GM19023 (cell line): ENCODE measurements around the gene BOLA2B.
"Not testable (repeated sequence)": the region's sequence is repeated elsewhere in the genome, so short reads cannot be mapped to it uniquely, and the experiment has no call there.

Experiments used
- ATAC-seq: cut with Tn5 transposase; IDR thresholded peaks from one replicate; pipeline ENCODE4 v1.9.1; 2021; ENCODE audit warnings: mild to moderate bottlenecking, moderate library complexity; ENCODE audit not compliant: unreplicated experiment

BOLA2B gene

DNA sequence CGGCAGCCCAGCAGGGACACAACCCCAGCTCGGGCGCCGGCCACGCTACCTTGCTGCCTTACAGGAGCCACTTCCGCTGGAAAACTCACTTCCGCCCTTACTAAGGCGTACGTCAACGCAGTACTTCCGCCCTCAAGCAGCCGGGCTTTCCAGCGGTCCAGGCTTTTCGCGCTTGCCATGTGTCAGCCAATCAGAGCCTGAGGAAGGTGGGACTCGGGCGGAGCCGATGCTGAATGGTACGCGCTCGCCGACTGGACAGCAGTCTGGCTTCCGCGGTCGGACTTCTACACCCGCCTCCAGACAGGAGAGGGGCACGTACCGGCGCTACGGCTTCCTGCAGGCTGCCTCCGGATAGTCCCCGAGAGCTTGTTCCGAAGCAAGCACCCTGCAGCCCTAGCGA lies at the start of gene BOLA2B, which contains the start of gene SLX1A:
Gene BOLA2B (minus strand): TSS at position 52 of the 400 bp plus-strand sequence. CDS start 71 bp downstream, outside the sequence.
Gene SLX1A (plus strand): TSS at position 261 of the 400 bp plus-strand sequence. CDS start 210 bp downstream, outside the sequence.
- ATAC-seq: peak; percentile 90

- not testable (repeated sequence) for ATAC-seq
Observed at GRCh38 chr16:30217082-30217481, 23.6 kb upstream of the BOLA2B start.

DNA sequence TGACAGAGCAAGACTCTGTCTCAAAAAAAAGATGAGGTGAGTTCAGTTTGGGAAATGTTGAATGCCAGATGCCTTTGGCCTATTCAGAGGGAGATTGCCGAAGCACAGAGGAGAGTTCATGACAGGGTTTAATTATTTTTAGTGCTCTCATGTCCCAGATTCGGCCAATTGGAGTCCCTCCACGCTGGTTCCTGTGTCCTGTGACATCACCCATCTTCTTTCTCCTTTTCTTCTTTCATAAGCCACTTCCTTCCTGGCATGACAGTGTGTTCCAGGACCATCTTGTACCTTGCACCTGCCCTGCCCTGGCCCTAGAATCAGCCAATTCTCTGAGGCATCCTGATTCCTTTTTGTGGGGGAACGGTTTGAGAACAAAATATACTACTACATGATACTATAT lies 17.9 kb upstream of the BOLA2B start:
- ATAC-seq: not testable (repeated sequence)

DNA sequence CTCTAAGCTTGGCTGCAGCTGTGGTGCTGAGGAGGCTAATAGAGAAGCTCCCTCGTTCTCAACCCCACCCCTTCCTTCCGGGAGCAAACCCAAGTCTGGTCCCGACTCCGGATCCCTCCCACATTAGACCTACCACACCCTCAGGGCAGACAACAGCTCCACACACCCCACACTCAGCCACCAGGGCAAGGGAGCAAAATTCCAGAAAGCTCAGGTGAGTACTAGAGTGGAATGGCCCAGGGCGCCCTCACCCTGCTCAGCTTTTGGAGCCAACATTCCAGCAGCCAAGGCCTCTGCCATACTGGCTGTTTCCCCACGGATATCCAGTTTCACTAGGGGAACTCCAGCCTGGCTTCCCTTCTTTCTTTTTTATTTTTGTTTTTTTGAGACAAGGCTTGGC lies 15.6 kb upstream of the BOLA2B start:
- ATAC-seq: not testable (repeated sequence)

- ATAC-seq: not testable (repeated sequence)
Observed at GRCh38 chr16:30207063-30207704, 13.7 kb upstream of the BOLA2B start.

DNA sequence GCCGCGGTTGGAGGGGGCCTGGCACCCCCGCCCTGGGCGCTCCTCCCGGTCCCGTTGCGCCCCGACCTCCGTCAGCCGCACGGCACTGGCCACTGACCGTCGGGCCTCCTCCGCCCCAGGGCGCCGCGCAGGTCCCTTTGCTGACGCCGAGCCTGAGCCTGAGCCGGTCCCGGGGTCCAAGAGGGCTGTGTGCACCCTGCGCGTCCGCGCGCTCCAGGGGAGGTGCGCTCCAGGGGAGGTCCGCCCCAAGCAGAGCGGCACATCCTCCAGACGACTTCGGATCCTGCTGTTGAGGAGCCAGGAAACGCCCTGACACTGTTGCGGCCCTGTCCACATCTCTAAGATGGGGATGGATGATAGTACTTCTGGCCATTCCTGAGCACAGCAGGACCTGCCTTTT lies 12.8 kb upstream of the BOLA2B start:
- not testable (repeated sequence) for ATAC-seq

GRCh38 chr16:30205541-30206236 lies 12.2 kb upstream of the BOLA2B start:
- not testable (repeated sequence) for ATAC-seq

DNA sequence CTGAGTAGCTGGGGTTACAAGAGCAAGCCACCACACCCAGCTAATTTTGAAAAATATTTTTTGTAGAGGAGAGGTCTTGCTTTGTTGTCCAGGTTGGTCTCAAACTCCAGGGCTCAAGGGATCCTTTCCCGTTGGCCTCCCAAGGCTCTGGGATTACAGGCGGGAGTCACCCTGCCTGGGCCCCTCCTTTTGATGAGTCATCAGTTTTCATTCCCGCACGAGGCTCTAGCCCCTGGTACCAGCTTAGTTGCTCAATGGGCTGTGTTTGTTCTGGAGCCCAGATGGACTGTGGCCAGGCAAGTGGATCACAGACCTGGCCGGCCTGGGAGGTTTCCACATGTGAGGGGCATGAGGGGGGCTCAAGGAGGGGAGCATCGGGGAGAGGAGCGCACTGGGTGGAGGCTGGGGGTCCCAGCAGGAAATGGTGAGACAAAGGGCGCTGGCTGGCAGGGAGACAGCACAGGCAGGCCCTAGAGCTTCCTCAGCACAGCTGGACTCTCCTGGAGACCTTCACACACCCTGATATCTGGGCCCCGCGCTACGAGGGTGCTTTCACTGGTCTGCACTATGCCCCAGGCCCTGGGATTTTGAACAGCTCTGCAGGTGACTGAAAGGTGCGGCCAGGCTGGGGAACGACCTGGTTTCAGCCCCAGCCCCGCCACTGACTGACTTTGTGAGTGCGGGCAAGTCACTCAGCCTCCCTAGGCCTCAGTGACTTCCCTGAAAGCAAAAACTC lies 6.3 kb upstream of the BOLA2B start:
- ATAC-seq: not testable (repeated sequence)

DNA sequence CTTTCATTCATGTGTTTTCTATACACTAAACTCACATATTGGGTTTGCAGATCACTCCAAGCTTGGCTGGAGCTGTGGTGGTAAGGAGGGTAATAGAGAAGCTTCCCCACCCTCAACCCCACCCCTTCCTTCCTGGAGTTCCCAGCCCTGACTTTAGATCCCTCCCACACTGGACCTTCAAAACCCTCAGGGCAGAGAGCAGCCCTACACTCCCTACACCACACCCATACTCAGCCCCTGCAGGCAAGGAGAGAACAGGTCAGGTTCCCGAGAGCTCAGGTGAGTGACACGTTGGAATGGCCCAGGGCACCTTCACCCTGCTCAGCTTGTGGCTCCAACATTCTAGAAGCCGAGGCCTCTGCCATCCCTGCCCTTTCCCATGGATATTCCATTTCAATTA lies 5.6 kb upstream of the BOLA2B start, which contains the start of gene SULT1A3:
Gene SULT1A3 (plus strand): TSS at position 207 of the 400 bp plus-strand sequence. CDS start 1,474 bp downstream, outside the sequence.
- not testable (repeated sequence) for ATAC-seq

DNA sequence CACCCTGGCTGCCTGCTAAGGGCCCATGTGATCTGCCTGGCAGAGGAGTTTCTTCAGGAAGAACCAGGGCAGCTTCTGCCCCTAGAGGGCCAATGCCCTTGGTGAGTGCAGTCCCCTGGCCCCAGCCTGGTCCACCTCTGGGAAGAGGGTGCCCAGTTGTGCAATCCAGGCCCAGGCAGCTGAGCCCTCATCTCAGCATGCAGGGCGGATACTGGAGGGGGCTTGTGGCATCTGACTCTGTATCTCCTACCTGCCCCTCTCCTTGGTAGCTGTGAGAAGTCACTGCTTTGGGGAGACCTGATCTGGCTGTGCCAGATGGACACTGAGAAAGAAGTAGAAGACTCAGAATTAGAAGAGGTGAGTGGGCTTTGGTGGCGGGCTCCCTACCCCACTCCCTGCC lies 3.5 kb upstream of the BOLA2B start:
- not testable (repeated sequence) for ATAC-seq

DNA sequence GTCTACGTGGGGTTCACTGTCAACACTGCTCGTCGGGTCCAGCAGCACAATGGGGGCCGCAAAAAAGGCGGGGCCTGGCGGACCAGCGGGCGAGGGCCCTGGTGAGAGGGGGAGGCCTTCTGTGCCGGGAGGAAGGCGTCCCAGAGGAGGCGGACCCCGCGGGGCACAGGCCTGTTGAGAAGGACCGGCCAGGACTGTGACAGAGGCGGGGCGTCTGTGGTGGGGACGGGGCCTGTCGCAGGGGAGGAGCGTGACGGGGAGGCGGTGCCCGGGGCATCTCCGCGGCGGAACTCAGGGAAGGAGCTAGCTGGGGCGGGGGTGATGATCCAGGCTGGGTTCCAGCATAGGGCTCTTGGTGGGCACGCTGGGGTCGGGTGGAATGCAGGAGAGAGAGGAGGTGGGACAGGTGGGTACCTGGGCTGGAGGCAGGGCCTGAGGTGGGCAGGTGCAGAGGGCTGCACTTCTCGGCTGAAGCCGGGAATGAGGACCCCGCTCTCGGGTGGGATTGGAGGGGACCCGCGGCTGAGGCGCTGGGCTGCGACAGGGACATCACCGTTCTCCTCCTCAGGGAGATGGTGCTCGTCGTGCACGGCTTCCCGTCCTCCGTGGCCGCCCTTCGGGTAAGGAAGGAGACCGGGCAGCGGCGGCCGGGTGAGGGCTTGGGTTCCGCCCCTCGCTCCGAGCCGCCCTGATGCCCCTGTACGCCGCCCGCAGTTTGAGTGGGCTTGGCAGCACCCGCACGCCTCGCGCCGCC lies 883 bp upstream of the BOLA2B start:
- ATAC-seq: peak; percentile 65

- ATAC-seq: peak; percentile 8
Observed at GRCh38 chr16:30193098-30193497, 368 bp downstream of the BOLA2B start.

GRCh38 chr16:30191158-30191557 lies 2.3 kb downstream of the BOLA2B start:
- ATAC-seq: not testable (repeated sequence)

DNA sequence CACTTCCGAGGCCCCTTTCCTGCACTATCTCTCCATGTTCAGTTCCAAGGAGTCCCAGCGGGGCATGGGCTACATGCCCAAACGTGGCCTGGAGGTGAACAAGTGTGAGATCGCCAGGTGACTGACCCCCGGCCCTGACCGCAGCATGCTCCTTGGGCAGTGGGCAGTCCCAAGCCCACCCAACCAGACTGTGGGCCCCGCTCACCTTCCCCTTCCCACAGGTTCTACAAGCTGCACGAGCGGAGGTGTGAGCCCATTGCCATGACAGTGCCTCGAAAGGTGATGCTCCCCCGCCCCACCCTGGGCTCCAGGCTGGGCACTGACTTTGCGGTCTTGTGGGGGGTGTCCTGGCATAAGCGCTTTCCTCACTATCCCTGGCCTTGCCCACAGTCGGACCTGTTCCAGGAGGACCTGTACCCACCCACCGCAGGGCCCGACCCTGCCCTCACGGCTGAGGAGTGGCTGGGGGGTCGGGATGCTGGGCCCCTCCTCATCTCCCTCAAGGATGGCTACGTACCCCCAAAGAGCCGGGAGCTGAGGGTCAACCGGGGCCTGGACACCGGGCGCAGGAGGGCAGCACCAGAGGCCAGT lies 5.4 kb downstream of the BOLA2B start:
- ATAC-seq: no peak

- no peak for ATAC-seq
Observed at GRCh38 chr16:30187556-30187865, 6.0 kb downstream of the BOLA2B start.

GRCh38 chr16:30186782-30187555 lies 6.5 kb downstream of the BOLA2B start:
- ATAC-seq: no peak

GRCh38 chr16:30186444-30186781 lies 7.1 kb downstream of the BOLA2B start:
- ATAC-seq: no peak

DNA sequence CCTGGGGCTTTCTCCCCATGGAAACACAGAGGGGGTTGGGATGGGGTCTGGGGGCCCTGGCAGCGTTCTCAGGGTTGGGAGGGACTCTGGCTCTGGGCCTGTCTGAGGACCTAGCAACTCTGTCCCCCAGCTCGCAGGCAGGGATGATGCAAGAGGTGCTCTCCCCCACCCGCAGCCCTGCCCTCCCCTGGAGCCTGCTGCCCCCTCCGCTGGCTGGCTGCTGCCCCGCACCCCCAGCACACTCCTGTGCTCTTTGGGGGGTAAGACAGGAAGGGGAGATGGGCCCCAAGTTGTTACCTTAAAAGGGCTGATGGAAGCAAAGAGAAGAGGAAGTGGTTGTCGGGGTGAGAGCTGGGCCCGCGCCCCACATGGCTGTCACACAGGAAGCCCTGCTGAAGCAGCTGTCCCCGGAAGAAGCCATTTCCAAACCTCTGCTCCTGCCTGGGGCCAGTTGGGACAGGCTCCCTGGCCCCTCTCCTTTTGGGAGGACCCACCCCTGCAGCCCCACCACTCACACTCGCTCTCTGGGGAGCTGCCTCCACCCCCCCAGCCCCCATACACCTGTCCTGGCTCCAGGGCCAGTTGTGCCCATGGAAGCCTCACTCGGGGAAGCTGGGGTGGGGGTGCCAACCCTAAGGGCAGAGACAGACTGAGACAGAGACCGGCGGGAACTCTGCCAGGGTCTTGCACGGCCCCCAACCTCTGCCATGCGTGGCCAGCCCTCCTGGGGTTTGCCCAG lies 7.6 kb downstream of the BOLA2B start:
- no peak for ATAC-seq
